ENCODE data around the gene RHEBL1. TPM values are rescaled to one million over a fixed set of nuclear protein-coding genes. Genes with fewer than 3 reads are reported as not detected.

RHEBL1 gene
- total RNA-seq, 2 donors from 2014 or later, result 1.1 to 2.3 TPM

- H3K4me1 ChIP-seq (replicated peaks), result peaks cover 28% of the 10 kb centered on the region
- TF ChIP-seq POLR2A (IDR thresholded peaks at IDR 0.05) (no peak), POLR2AphosphoS5 (IDR thresholded peaks at IDR 0.05) (no peak)
- TF ChIP-seq, protein P1, sequence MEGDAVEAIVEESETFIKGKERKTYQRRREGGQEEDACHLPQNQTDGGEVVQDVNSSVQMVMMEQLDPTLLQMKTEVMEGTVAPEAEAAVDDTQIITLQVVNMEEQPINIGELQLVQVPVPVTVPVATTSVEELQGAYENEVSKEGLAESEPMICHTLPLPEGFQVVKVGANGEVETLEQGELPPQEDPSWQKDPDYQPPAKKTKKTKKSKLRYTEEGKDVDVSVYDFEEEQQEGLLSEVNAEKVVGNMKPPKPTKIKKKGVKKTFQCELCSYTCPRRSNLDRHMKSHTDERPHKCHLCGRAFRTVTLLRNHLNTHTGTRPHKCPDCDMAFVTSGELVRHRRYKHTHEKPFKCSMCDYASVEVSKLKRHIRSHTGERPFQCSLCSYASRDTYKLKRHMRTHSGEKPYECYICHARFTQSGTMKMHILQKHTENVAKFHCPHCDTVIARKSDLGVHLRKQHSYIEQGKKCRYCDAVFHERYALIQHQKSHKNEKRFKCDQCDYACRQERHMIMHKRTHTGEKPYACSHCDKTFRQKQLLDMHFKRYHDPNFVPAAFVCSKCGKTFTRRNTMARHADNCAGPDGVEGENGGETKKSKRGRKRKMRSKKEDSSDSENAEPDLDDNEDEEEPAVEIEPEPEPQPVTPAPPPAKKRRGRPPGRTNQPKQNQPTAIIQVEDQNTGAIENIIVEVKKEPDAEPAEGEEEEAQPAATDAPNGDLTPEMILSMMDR (IDR thresholded peaks at IDR 0.05), result no peak
- no peak for DNase-seq (ENCODE audit: low spot score)
These were observed 10.2 kb downstream of the RHEBL1 start for GRCh38 chr12:49059299-49060171.

DNA sequence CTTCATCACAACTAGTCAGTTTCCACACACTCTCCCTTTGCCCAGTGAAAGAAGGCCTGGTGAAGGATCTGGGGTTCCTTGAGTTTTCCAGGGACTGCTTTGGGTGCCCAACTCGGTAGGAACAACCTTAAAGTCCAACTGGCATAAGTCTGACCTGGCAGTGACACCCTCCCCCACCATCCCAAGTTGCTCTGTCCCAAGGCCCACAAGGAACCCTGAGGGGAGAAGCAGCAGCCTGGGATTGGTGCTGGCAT is 10.8 kb downstream of the RHEBL1 start:
- TF ChIP-seq POLR2A (IDR thresholded peaks at IDR 0.05), result no peak
- TF ChIP-seq, protein P1 (IDR thresholded peaks at IDR 0.05), result no peak
- no peak for TF ChIP-seq POLR2AphosphoS5 (IDR thresholded peaks at IDR 0.05)
- intact Hi-C loops (cut with DNase I), result no loop called here
- Histone ChIP-seq H3K4me3 (peak overlapping the region; percentile 78 to 88), H3K36me3 (peaks cover 0 to 2% of the 10 kb centered on the region in 2 donors), H3K27me3 (replicated peaks; ENCODE audit: insufficient read depth) (no peaks in the 10 kb centered on the region), H3K4me1 (replicated peaks) (peaks cover 29% of the 10 kb centered on the region), H3K9me3 (no peaks in the 10 kb centered on the region), H3K27ac (peak overlapping the region; percentile 96 to 97)
- no peak for DNase-seq (ENCODE audit: low spot score)
- 0% methylated on average over 1 of the region's 1 CpG for WGBS

More at GRCh38 chr12:49059299-49060171, 10.2 kb downstream of the RHEBL1 start:
- intact Hi-C loops (cut with DNase I), result loop anchor here (10.0 kb wide), 1 partner anchor 65 kb away; no protein-coding TSS in a partner anchor
- Histone ChIP-seq H3K9me3 (no peaks in the 10 kb centered on the region), H3K27ac (peak overlapping the region; percentile 96 to 97), H3K4me3 (peak overlapping the region; percentile 78 to 88), H3K36me3 (no peaks in the 10 kb centered on the region), H3K27me3 (replicated peaks; ENCODE audit: insufficient read depth) (no peaks in the 10 kb centered on the region)
- 1% methylated on average over 39 of the region's 70 CpGs for whole genome bisulfite sequencing

GRCh38 chr12:49058366-49059044 is 11.3 kb downstream of the RHEBL1 start:
- no peaks in the 10 kb centered on the region for H3K27me3 ChIP-seq (replicated peaks; ENCODE audit: insufficient read depth)
- no peak for DNase-seq (ENCODE audit: low spot score)
- peaks cover 2 to 7% of the 10 kb centered on the region in 2 donors for H3K36me3 ChIP-seq
- intact Hi-C loops (cut with DNase I), result no loop called here
- H3K27ac ChIP-seq, result peak overlapping the region; percentile 96 to 97
- 2% methylated on average over 5 of the region's 5 CpGs for WGBS
- no peaks in the 10 kb centered on the region for H3K9me3 ChIP-seq
- TF ChIP-seq POLR2A (IDR thresholded peaks at IDR 0.05) (no peak), POLR2AphosphoS5 (IDR thresholded peaks at IDR 0.05) (no peak)
- TF ChIP-seq, protein P1 (IDR thresholded peaks at IDR 0.05), result no peak
- peaks cover 29% of the 10 kb centered on the region for H3K4me1 ChIP-seq (replicated peaks)
- peak overlapping the region; percentile 78 to 88 for H3K4me3 ChIP-seq

GRCh38 chr12:49057888-49058287 is 11.9 kb downstream of the RHEBL1 start:
- Histone ChIP-seq H3K9me3 (no peaks in the 10 kb centered on the region), H3K4me1 (replicated peaks) (peaks cover 29% of the 10 kb centered on the region), H3K27ac (peak overlapping the region; percentile 31 to 51), H3K36me3 (peaks cover 5 to 13% of the 10 kb centered on the region in 2 donors), H3K4me3 (peak overlapping the region; percentile 78 to 88), H3K27me3 (replicated peaks; ENCODE audit: insufficient read depth) (no peaks in the 10 kb centered on the region)
- intact Hi-C loops (cut with DNase I), result no loop called here
- DNase-seq (ENCODE audit: low spot score), result no peak
- WGBS, result 2% methylated on average over 4 of the region's 4 CpGs
- TF ChIP-seq POLR2AphosphoS5 (IDR thresholded peaks at IDR 0.05), result no peak
- TF ChIP-seq, protein P1 (IDR thresholded peaks at IDR 0.05), result no peak

Data from prostate gland (tissue), 2 donors.